ENCODE results near the gene CSTF3. TPM values are rescaled to one million over a fixed set of nuclear protein-coding genes. Genes with fewer than 3 reads are reported as not detected.
A peak's percentile ranks its signal among the peaks of the same experiment; 100 is the strongest.

CSTF3 gene
- total and polyA plus RNA-seq, 2 of the 4 experiments (the other 2 are of a cell fraction) = 14.5 to 23.4 TPM

GRCh38 chr11:33068611-33069340 is 92.5 kb downstream of the CSTF3 start:
- H2AK5ac ChIP-seq (ENCODE audit: low read depth, low read length) = no peak overlapping the region

More at GRCh38 chr11:33068611-33069340, 92.5 kb downstream of the CSTF3 start:
- ATAC-seq (ENCODE audit: low read depth) (no peak), DNase-seq (no peak)
- H3K4me2 ChIP-seq (ENCODE audit: low read depth, low read length) = no peak overlapping the region
- WGBS, 2 experiments (ENCODE audit: extremely low coverage in 2 of 2, insufficient read length in 1 of 2) = no CpG with 5 or more reads among the region's 17 CpGs
- H3K14ac ChIP-seq (replicated peaks; ENCODE audit: low read depth, low read length) = no peak overlapping the region
- 0 out of 4 replicates have a peak, but pooled peaks cover 0 to 5% of the 10 kb centered on the region in 2 experiments for H3K79me1 ChIP-seq (ENCODE audit: low read depth in 1 of 2, low read length in 2 of 2)
- no peak overlapping the region for H4K8ac ChIP-seq (ENCODE audit: low read depth in 2 of 2, low read length in 2 of 2)
- CTCF ChIA-PET = no interaction called here
- intact Hi-C loops (cut with micrococcal nuclease) (no loop called here), in situ Hi-C loops (cut with MboI; ENCODE audit: low sequenced_read_pairs) (loop anchor here (25.0 kb wide), 2 partner anchors 231 to 481 kb away; partner anchors contain the start of genes EIF3M and PRRG4), dilution Hi-C loops (cut with HindIII; ENCODE audit: low sequenced_read_pairs, unreplicated experiment) (no loop called here)
- H2BK5ac ChIP-seq (ENCODE audit: low read depth, low read length, poor library complexity, severe bottlenecking) = no peak overlapping the region
- no peak overlapping the region for H3K56ac ChIP-seq (ENCODE audit: extremely low read depth, insufficient read depth, low read length)
- no peak overlapping the region for H2BK120ac ChIP-seq (ENCODE audit: low read depth, low read length)
- no peak overlapping the region for H2BK15ac ChIP-seq (ENCODE audit: low read depth, low read length)
- H4K20me1 ChIP-seq (ENCODE audit: insufficient read depth, low read length) = no peaks in the 10 kb centered on the region
- no peaks in the 10 kb centered on the region for H3K9me3 ChIP-seq (ENCODE audit: control insufficient read depth, insufficient read depth, low read length)
- POLR2A ChIA-PET (ENCODE audit: unreplicated experiment) = interaction anchor here (0.6 kb wide), 1 partner anchor 176 kb away, joined by 5 read pairs; the partner anchor contains the start of gene QSER1
- H3K27ac ChIP-seq (ENCODE audit: insufficient read depth, low read length) = no peak overlapping the region
- H2BK20ac ChIP-seq (ENCODE audit: low read depth, low read length) = no peak overlapping the region
- BruUV-seq (replicated peaks) = no TSS peak
- no peaks in the 10 kb centered on the region for H3K27me3 ChIP-seq (ENCODE audit: control insufficient read depth, insufficient read depth, low read length)
- H3K4me3 ChIP-seq (ENCODE audit: insufficient read depth, low read depth, low read length) = no peak overlapping the region
- peaks cover 7% of the 10 kb centered on the region; the same call in 1 of the 2 replicates for H3K9me1 ChIP-seq (ENCODE audit: insufficient read depth, low read length)
- H4K5ac ChIP-seq (ENCODE audit: low read depth, low read length) = no peak overlapping the region
- H2AFZ ChIP-seq (replicated peaks; ENCODE audit: low read length, poor library complexity) = no peak overlapping the region
- no peak overlapping the region for H3K23ac ChIP-seq (ENCODE audit: low read depth, low read length)
- no peak for TF ChIP-seq MXI1 (IDR thresholded peaks at IDR 0.05; ENCODE audit: borderline replicate concordance, low read depth, low read length)
- TF ChIP-seq CTCF (conservative IDR thresholded peaks at IDR 0.05; ENCODE audit: low read depth, low read length) = no peak
- no peak for TF ChIP-seq POLR2A (IDR thresholded peaks at IDR 0.05; ENCODE audit: low read depth, low read length)
- TF ChIP-seq SMC3 (IDR thresholded peaks at IDR 0.05; ENCODE audit: low read depth, low read length) = no peak
- TF ChIP-seq MAFK (IDR thresholded peaks at IDR 0.05; ENCODE audit: low read depth, low read length) = no peak
- TF ChIP-seq MAZ (IDR thresholded peaks at IDR 0.05; ENCODE audit: borderline replicate concordance, low read depth, low read length) = no peak
- no peak for TF ChIP-seq FOS (IDR thresholded peaks at IDR 0.05; ENCODE audit: low read depth, low read length)
- no peak for TF ChIP-seq BHLHE40 (IDR thresholded peaks at IDR 0.05; ENCODE audit: low read depth, low read length)
- no peak for TF ChIP-seq NFE2L2 (IDR thresholded peaks at IDR 0.05; ENCODE audit: low read depth, low read length)
- TF ChIP-seq CHD1 (IDR thresholded peaks at IDR 0.05; ENCODE audit: low read depth, low read length) = no peak
- TF ChIP-seq RCOR1 (IDR thresholded peaks at IDR 0.05; ENCODE audit: insufficient replicate concordance, low read length) = no peak
- H3K36me3 ChIP-seq (ENCODE audit: control insufficient read depth, insufficient read depth, low read length) = peaks cover 49% of the 10 kb centered on the region
- H4K91ac ChIP-seq (ENCODE audit: insufficient read depth, low read depth, low read length) = no peak overlapping the region
- H3K4me1 ChIP-seq (ENCODE audit: control insufficient read depth, insufficient read depth, low read length) = 0 out of 2 replicates have a peak, but pooled peaks cover 1% of the 10 kb centered on the region
- no peak overlapping the region for H3K4ac ChIP-seq (ENCODE audit: low read depth, low read length)
- no peak overlapping the region for H3K18ac ChIP-seq (ENCODE audit: low read depth, low read length)
- H3K9ac ChIP-seq (ENCODE audit: low read depth, low read length) = no peak overlapping the region
- H2AK9ac ChIP-seq (replicated peaks; ENCODE audit: low read depth, low read length, poor library complexity) = peak overlapping the region; percentile 63
